Smooth muscle cell (in vitro differentiated cells): Measurements from ENCODE around the gene SIDT1. TPM values are rescaled to one million over a fixed set of nuclear protein-coding genes. Genes with fewer than 3 reads are reported as not detected.

Source experiments
- DNase-seq: peaks from one replicate; lab custom pipeline; 2025; ENCODE audit not compliant: unreplicated experiment; lab: John Stamatoyannopoulos, UW
- H2AFZ ChIP-seq: fragments of 200-600 bp; sonication (generic); 2 replicates; pipeline ENCODE4 v1.6.0; 2016; ENCODE audit warnings: antibody characterized with exemption, low read depth, mild to moderate bottlenecking
- H3F3A ChIP-seq: fragments of 200-600 bp; sonication (generic); 2 replicates; pipeline ENCODE4 v1.6.0; 2017; ENCODE audit warnings: antibody characterized with exemption, low read depth
- H3K27ac ChIP-seq: fragments of 200-600 bp; sonication (generic); 2 replicates; pipeline ENCODE4 v1.5.1; 2016; ENCODE audit warnings: low read depth, mild to moderate bottlenecking
- H3K27me3 ChIP-seq: fragments of 200-600 bp; sonication (generic); 2 replicates; pipeline ENCODE4 v1.6.1; 2016; ENCODE audit warnings: low read depth, mild to moderate bottlenecking
- H3K36me3 ChIP-seq: fragments of 200-600 bp; sonication (generic); 2 replicates; pipeline ENCODE4 v1.5.1; 2016; ENCODE audit warnings: low read depth
- H3K4me1 ChIP-seq: fragments of 200-600 bp; sonication (generic); 2 replicates; pipeline ENCODE4 v1.5.1; 2016; ENCODE audit warnings: low read depth
- H3K4me2 ChIP-seq: fragments of 200-600 bp; sonication (generic); 2 replicates; pipeline ENCODE4 v1.6.0; 2016; ENCODE audit warnings: mild to moderate bottlenecking
- H3K4me3 ChIP-seq: fragments of 200-600 bp; sonication (generic); 2 replicates; pipeline ENCODE4 v1.5.1; 2016; ENCODE audit warnings: mild to moderate bottlenecking
- H3K79me2 ChIP-seq: fragments of 200-600 bp; sonication (generic); 2 replicates; pipeline ENCODE4 v1.6.0; 2016; ENCODE audit warnings: low read depth, mild to moderate bottlenecking
- H3K9ac ChIP-seq: fragments of 200-600 bp; sonication (generic); 2 replicates; pipeline ENCODE4 v1.6.0; 2016; ENCODE audit warnings: low read depth
- H3K9me3 ChIP-seq: fragments of 200-600 bp; sonication (generic); replicated peaks from 2 replicates; pipeline ENCODE4 v1.5.1; 2016; ENCODE audit warnings: low read depth
- H4K20me1 ChIP-seq: fragments of 200-600 bp; sonication (generic); 2 replicates; pipeline ENCODE4 v1.6.0; 2016; ENCODE audit warnings: low read depth
- WGBS: methylation state at CpG from one replicate; pipeline ENCODE4 v1.1.7; 2016; ENCODE audit warnings: low lambda C conversion rate; 5-methylcytosine and 5-hydroxymethylcytosine counted together
- polyA plus RNA-seq: library from polyadenylated mRNA; unstranded; fragments of >200 nt; fragmentation: Nextera tagmentation; extraction: Ambion mirVana; gene quantifications from 2 replicates; pipeline ENCODE4 v1.2.1, GENCODE V29; 2016
- total RNA-seq: library from RNA; depleted of rRNA; stranded (reverse); fragments of >200 nt; gene quantifications from 2 replicates; pipeline ENCODE4 v1.2.3, GENCODE V29; 2014
- TF ChIP-seq, protein P1 (sequence below): fragments of 200-600 bp; sonication (generic); IDR thresholded peaks from 2 replicates; pipeline ENCODE4 v1.5.1; 2017; ENCODE audit warnings: borderline replicate concordance, mild to moderate bottlenecking, antibody characterized with exemption; ENCODE audit not compliant: insufficient read depth, poor library complexity, severe bottlenecking

The SIDT1 gene
- total and polyA plus RNA-seq, 2 experiments from 2014 or later: not detected

- H3K4me3 ChIP-seq: no peak overlapping the region
- 76% methylated on average over 12 of the region's 12 CpGs for whole genome bisulfite sequencing
- H3K4me2 ChIP-seq: no peak overlapping the region
- no peak overlapping the region for H2AFZ ChIP-seq
- H3K4me1 ChIP-seq: no peaks in the 10 kb centered on the region
- no peak overlapping the region for H3K9ac ChIP-seq
- H3F3A ChIP-seq: no peaks in the 10 kb centered on the region
- H3K9me3 ChIP-seq: no peaks in the 10 kb centered on the region
- H4K20me1 ChIP-seq: no peaks in the 10 kb centered on the region
- peaks cover 26% of the 10 kb centered on the region for H3K27me3 ChIP-seq
- TF ChIP-seq, protein P1, sequence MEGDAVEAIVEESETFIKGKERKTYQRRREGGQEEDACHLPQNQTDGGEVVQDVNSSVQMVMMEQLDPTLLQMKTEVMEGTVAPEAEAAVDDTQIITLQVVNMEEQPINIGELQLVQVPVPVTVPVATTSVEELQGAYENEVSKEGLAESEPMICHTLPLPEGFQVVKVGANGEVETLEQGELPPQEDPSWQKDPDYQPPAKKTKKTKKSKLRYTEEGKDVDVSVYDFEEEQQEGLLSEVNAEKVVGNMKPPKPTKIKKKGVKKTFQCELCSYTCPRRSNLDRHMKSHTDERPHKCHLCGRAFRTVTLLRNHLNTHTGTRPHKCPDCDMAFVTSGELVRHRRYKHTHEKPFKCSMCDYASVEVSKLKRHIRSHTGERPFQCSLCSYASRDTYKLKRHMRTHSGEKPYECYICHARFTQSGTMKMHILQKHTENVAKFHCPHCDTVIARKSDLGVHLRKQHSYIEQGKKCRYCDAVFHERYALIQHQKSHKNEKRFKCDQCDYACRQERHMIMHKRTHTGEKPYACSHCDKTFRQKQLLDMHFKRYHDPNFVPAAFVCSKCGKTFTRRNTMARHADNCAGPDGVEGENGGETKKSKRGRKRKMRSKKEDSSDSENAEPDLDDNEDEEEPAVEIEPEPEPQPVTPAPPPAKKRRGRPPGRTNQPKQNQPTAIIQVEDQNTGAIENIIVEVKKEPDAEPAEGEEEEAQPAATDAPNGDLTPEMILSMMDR: no peak
- no peaks in the 10 kb centered on the region for H3K36me3 ChIP-seq
- no peak overlapping the region for H3K27ac ChIP-seq
- no peaks in the 10 kb centered on the region for H3K79me2 ChIP-seq
- DNase-seq: no peak
These were observed 93.5 kb downstream of the SIDT1 start for GRCh38 chr3:113625834-113626233.

DNA sequence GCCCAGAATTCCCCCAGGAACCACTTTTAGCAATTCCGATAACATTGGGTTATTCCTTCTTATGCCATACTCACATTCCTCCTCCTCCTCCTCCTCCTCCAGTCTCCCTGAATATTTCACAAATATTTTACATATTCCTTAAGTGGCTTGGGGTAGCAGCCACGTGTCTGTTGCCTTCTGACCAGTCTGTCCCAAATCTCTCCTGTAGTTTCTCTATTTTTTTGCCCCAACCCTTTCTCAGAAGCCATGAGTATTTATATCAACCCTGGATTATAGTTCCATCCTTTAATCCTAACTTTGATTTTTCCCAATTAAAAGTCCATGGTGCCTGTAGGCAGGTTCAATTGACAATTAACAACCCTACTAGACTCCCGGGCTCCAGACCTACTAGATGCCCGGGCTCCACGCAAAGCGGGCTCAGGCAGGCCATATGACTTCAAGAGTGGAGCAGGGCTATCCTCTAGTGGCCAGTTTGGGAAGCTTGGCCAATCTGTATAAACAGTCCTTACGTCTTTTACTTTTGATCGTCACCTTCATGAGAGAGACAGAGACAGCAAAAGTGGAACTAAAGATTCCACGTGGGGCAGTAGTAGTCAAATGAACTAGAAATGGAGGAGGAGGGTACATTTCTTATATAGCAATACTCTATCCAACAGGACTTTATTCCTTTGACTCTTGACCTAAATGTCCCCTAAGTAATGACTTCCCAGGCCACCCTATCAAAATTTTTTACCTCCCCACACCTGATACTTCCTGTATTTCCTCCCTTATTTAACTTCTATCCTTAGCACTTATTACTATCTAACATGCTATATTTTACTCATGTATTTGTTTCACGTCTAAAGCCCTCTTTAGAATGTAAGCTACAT, 94.4 kb downstream of the SIDT1 start:
- Histone ChIP-seq H3K4me1 (no peaks in the 10 kb centered on the region), H2AFZ (peak overlapping the region; percentile 16)

GRCh38 chr3:113628316-113628715, 96.0 kb downstream of the SIDT1 start:
- Histone ChIP-seq H3K4me2 (no peak overlapping the region), H2AFZ (no peak overlapping the region), H3F3A (no peaks in the 10 kb centered on the region), H3K9ac (no peak overlapping the region), H3K9me3 (no peaks in the 10 kb centered on the region), H3K27ac (no peak overlapping the region), H3K4me3 (no peak overlapping the region), H3K4me1 (no peaks in the 10 kb centered on the region), H3K79me2 (no peaks in the 10 kb centered on the region), H4K20me1 (no peaks in the 10 kb centered on the region), H3K36me3 (no peaks in the 10 kb centered on the region), H3K27me3 (peaks cover 23% of the 10 kb centered on the region)
- 76% methylated on average over 2 of the region's 2 CpGs for WGBS
- DNase-seq: no peak
- TF ChIP-seq, protein P1: no peak

More for the DNA sequence above, 94.4 kb downstream of the SIDT1 start:
- no peak overlapping the region for H3K27ac ChIP-seq
- H3K4me3 ChIP-seq: peak overlapping the region; percentile 30
- no peak overlapping the region for H3K9ac ChIP-seq
- H3F3A ChIP-seq: no peaks in the 10 kb centered on the region
- H4K20me1 ChIP-seq: no peaks in the 10 kb centered on the region
- H3K9me3 ChIP-seq: no peaks in the 10 kb centered on the region
- H3K4me2 ChIP-seq: peak overlapping the region; percentile 75
- WGBS: 36% methylated on average over 10 of the region's 10 CpGs
- peaks cover 25% of the 10 kb centered on the region for H3K27me3 ChIP-seq
- H3K79me2 ChIP-seq: no peaks in the 10 kb centered on the region
- TF ChIP-seq, protein P1: peak; percentile 67
- DNase-seq: no peak
- H3K36me3 ChIP-seq: no peaks in the 10 kb centered on the region
